H1 (cell line): Measurements from ENCODE around the gene GALNT9. TPM values are rescaled to one million over a fixed set of nuclear protein-coding genes. Genes with fewer than 3 reads are reported as not detected.

ENCODE experiments used
- CTCF ChIA-PET: fragments of 300-600 bp; sonication (Branson Sonifier 250); formaldehyde crosslinking; loops from one replicate; lab custom pipeline; 2021; ENCODE audit not compliant: partially characterized antibody; lab: Charles Lee
- POLR2A ChIA-PET: fragments of 300-600 bp; sonication (Branson Sonifier 250); formaldehyde crosslinking; loops from one replicate; lab custom pipeline; 2021; ENCODE audit warnings: inconsistent platforms; ENCODE audit not compliant: partially characterized antibody; lab: Charles Lee
- DNase-seq, 2 experiments: peaks; one replicate each; pipeline versions ENCODE4 v3.0.0 to v3.0.0-alpha.2; 2010 to 2022; ENCODE audit warnings: low spot score in 2 of 2, low read depth in 1 of 2, mixed read lengths in 1 of 2
- FAIRE-seq: peaks from 2 replicates; lab custom pipeline; 2011; peaks lifted over from hg19 to GRCh38; lab: Jason Lieb, UNC
- H2AFZ ChIP-seq: 2 replicates; pipeline ENCODE4 v1.8.1; 2012; ENCODE audit warnings: low read length, inconsistent platforms
- H2AK5ac ChIP-seq: 2 replicates; pipeline ENCODE4 v1.6.1; 2013; ENCODE audit warnings: low read depth, low read length
- H2BK120ac ChIP-seq: replicated peaks from 2 replicates; pipeline ENCODE3; 2013; ENCODE audit warnings: low read depth, low read length, inconsistent platforms
- H2BK12ac ChIP-seq: 2 replicates; pipeline ENCODE4 v1.6.1; 2013; ENCODE audit warnings: low read depth, low read length
- H2BK15ac ChIP-seq: 2 replicates; pipeline ENCODE4 v1.6.1; 2013; ENCODE audit warnings: low read length
- H2BK20ac ChIP-seq: 2 replicates; pipeline ENCODE4 v1.6.1; 2013; ENCODE audit warnings: low read length
- H2BK5ac ChIP-seq: 2 replicates; pipeline ENCODE4 v1.6.1; 2013; ENCODE audit warnings: low read depth, low read length
- H3K14ac ChIP-seq: 2 replicates; pipeline ENCODE4 v1.6.1; 2013; ENCODE audit warnings: inconsistent platforms; ENCODE audit not compliant: insufficient read length
- H3K18ac ChIP-seq: 2 replicates; pipeline ENCODE4 v1.6.1; 2013; ENCODE audit warnings: low read length; ENCODE audit errors: extremely low read depth
- H3K23ac ChIP-seq: 2 replicates; pipeline ENCODE4 v1.6.1; 2013; ENCODE audit warnings: inconsistent platforms; ENCODE audit not compliant: insufficient read length
- H3K23me2 ChIP-seq: 2 replicates; pipeline ENCODE4 v1.6.1; 2013; ENCODE audit warnings: low read depth, low read length
- H3K27ac ChIP-seq: 2 replicates; pipeline ENCODE4 v1.6.1; 2011; ENCODE audit warnings: low read depth, low read length, inconsistent platforms
- H3K27me3 ChIP-seq, 4 experiments: replicated peaks in 1 of 4; 1 replicate in 1 of 4; 2 replicates in 3 of 4; pipeline versions ENCODE4 v1.6.1 to v1.8.1; 2011 to 2013; ENCODE audit warnings: low read length in 3 of 4, mild to moderate bottlenecking in 3 of 4, inconsistent platforms in 2 of 4, mixed read lengths in 2 of 4, moderate library complexity in 1 of 4; ENCODE audit not compliant: control insufficient read depth in 3 of 4, insufficient read depth in 3 of 4; ENCODE audit errors: extremely low read depth in 1 of 4
- H3K36me3 ChIP-seq, 4 experiments: 2 replicates each; pipeline versions ENCODE4 v1.6.1 to v1.8.1; 2011 to 2013; ENCODE audit warnings: mild to moderate bottlenecking in 4 of 4, low read length in 3 of 4, moderate library complexity in 2 of 4, control low read depth in 1 of 4, inconsistent platforms in 1 of 4; ENCODE audit not compliant: insufficient read depth in 4 of 4, control insufficient read depth in 2 of 4
- H3K4ac ChIP-seq: replicated peaks from 2 replicates; pipeline ENCODE3; 2013; ENCODE audit warnings: low read length, low read depth, mixed read lengths, inconsistent platforms; ENCODE audit not compliant: insufficient read length
- H3K4me1 ChIP-seq, 4 experiments: replicated peaks in 1 of 4; 1 replicate in 1 of 4; 2 replicates in 3 of 4; pipeline versions ENCODE4 v1.6.1 to v1.8.1; 2011 to 2013; ENCODE audit warnings: low read length in 3 of 4, inconsistent platforms in 2 of 4, mixed read lengths in 1 of 4; ENCODE audit not compliant: insufficient read depth in 4 of 4, control insufficient read depth in 3 of 4
- H3K4me2 ChIP-seq, 2 experiments: 2 replicates each; pipeline versions ENCODE4 v1.6.1 to v1.8.1; 2011 to 2013; ENCODE audit warnings: low read depth in 2 of 2, low read length in 2 of 2, control low read depth in 1 of 2, inconsistent platforms in 1 of 2, mild to moderate bottlenecking in 1 of 2; ENCODE audit not compliant: insufficient read depth in 1 of 2
- H3K4me3 ChIP-seq, 4 experiments: fragments of 200-600, 300-600 bp in 1 of 4; sonication (generic), shearing (Covaris generic), sonication (Bioruptor Twin) in 1 of 4; 2 replicates each; pipeline versions ENCODE4 v1.5.1 to v1.8.1; 2011 to 2016; ENCODE audit warnings: low read length in 4 of 4, low read depth in 3 of 4, control low read depth in 2 of 4, inconsistent platforms in 2 of 4, mild to moderate bottlenecking in 2 of 4, mixed read lengths in 1 of 4, moderate library complexity in 1 of 4; ENCODE audit not compliant: insufficient read depth in 2 of 4; ENCODE audit errors: extremely low read depth in 1 of 4
- H3K56ac ChIP-seq: replicated peaks from 2 replicates; pipeline ENCODE3; 2013; ENCODE audit warnings: low read depth, mild to moderate bottlenecking, mixed read lengths, low read length, inconsistent platforms; ENCODE audit not compliant: insufficient read length
- H3K79me1 ChIP-seq: 2 replicates; pipeline ENCODE4 v1.6.1; 2013; ENCODE audit warnings: low read depth, low read length, control low read depth
- H3K79me2 ChIP-seq, 2 experiments: 2 replicates each; pipeline versions ENCODE4 v1.6.1 to v1.8.1; 2012 to 2013; ENCODE audit warnings: low read length in 2 of 2, mild to moderate bottlenecking in 2 of 2, inconsistent platforms in 1 of 2; ENCODE audit not compliant: insufficient read depth in 2 of 2, control insufficient read depth in 1 of 2
- H3K9ac ChIP-seq, 4 experiments: replicated peaks in 1 of 4; 1 replicate in 1 of 4; 2 replicates in 3 of 4; pipeline versions ENCODE4 v1.6.1 to v1.8.1; 2011 to 2013; ENCODE audit warnings: low read depth in 3 of 4, low read length in 3 of 4, control low read depth in 2 of 4, mild to moderate bottlenecking in 2 of 4, moderate library complexity in 2 of 4, inconsistent platforms in 1 of 4; ENCODE audit errors: extremely low read depth in 1 of 4
- H3K9me3 ChIP-seq, 2 experiments: 2 replicates each; pipeline versions ENCODE4 v1.6.1 to v1.8.1; 2012 to 2013; ENCODE audit warnings: mild to moderate bottlenecking in 2 of 2, moderate library complexity in 2 of 2, control low read depth in 1 of 2, inconsistent platforms in 1 of 2, low read depth in 1 of 2, low read length in 1 of 2, mixed read lengths in 1 of 2; ENCODE audit not compliant: insufficient read depth in 2 of 2
- H4K20me1 ChIP-seq, 2 experiments: replicated peaks in 1 of 2; 2 replicates each; pipeline versions ENCODE3 to v1.8.1; 2011 to 2013; ENCODE audit warnings: inconsistent platforms in 2 of 2, low read length in 2 of 2, mild to moderate bottlenecking in 1 of 2; ENCODE audit not compliant: insufficient read depth in 2 of 2, control insufficient read depth in 1 of 2
- H4K5ac ChIP-seq: 2 replicates; pipeline ENCODE4 v1.6.1; 2013; ENCODE audit warnings: low read length, low read depth, mixed read lengths, inconsistent platforms; ENCODE audit not compliant: insufficient read length
- H4K8ac ChIP-seq: 2 replicates; pipeline ENCODE4 v1.8.0; 2013; ENCODE audit warnings: mild to moderate bottlenecking, moderate library complexity, low read length, inconsistent platforms; ENCODE audit not compliant: insufficient read depth; ENCODE audit errors: extremely low read depth
- H4K91ac ChIP-seq: replicated peaks from 2 replicates; pipeline ENCODE3; 2013; ENCODE audit warnings: low read length, mixed read lengths, inconsistent platforms; ENCODE audit not compliant: insufficient read length
- CHD2 ChIP-seq: IDR thresholded peaks from 2 replicates; pipeline ENCODE4 v1.6.1; 2012; ENCODE audit warnings: low read length, improper control_type of control experiment
- FOSL1 ChIP-seq: IDR thresholded peaks from 2 replicates; pipeline ENCODE4 v1.6.1; 2011; ENCODE audit warnings: mild to moderate bottlenecking, low read depth, low read length, moderate library complexity; ENCODE audit not compliant: insufficient read depth
- HDAC6 ChIP-seq: IDR thresholded peaks from one replicate; pipeline ENCODE4 v1.7.1; 2012; ENCODE audit warnings: low read depth, mild to moderate bottlenecking, inconsistent platforms, low read length, moderate library complexity
- KDM5A ChIP-seq: fragments of 200-600 bp; IDR thresholded peaks from 2 replicates; pipeline ENCODE4 v1.7.1; 2012; ENCODE audit warnings: mild to moderate bottlenecking, low read length, inconsistent platforms, mixed read lengths
- MAFK ChIP-seq: IDR thresholded peaks from 2 replicates; pipeline ENCODE4 v1.6.1; 2012; ENCODE audit warnings: low read depth, mild to moderate bottlenecking, improper control_type of control experiment, low read length
- NRF1 ChIP-seq: IDR thresholded peaks from 2 replicates; pipeline ENCODE4 v1.6.1; 2011; ENCODE audit warnings: mild to moderate bottlenecking, low read depth, low read length, improper control_type of control experiment
- SP1 ChIP-seq: IDR thresholded peaks from 2 replicates; pipeline ENCODE4 v1.6.1; 2011; ENCODE audit warnings: low read depth, low read length
- TBP ChIP-seq: IDR thresholded peaks from 2 replicates; pipeline ENCODE4 v1.6.1; 2011; ENCODE audit warnings: low read depth, low read length, improper control_type of control experiment
- WGBS, 2 experiments: shearing (Covaris generic) in 1 of 2; methylation state at CpG; one replicate each; pipeline versions ENCODE4 v1.1.6 to v1.1.7; 2013 to 2015; ENCODE audit warnings: low lambda C conversion rate in 2 of 2, mixed read lengths in 2 of 2, inconsistent platforms in 1 of 2, low coverage in 1 of 2, missing lambda C conversion rate in 1 of 2; ENCODE audit not compliant: insufficient replicate concordance in 2 of 2, insufficient coverage in 1 of 2, insufficient read length in 1 of 2; ENCODE audit errors: extremely low coverage in 1 of 2, missing lambda C conversion rate in 1 of 2; 5-methylcytosine and 5-hydroxymethylcytosine counted together
- polyA plus RNA-seq, 7 experiments: library from polyadenylated mRNA; depleted of rRNA in 3 of 7; stranded (reverse) in 5 of 7; unstranded in 2 of 7; fragments of >200 nt in 5 of 7; fragments of 200-250 nt in 2 of 7; gene quantifications; 1 replicate in 5 of 7; 2 replicates in 1 of 7; 4 replicates in 1 of 7; pipeline versions ENCODE4 v1.2.1 to v1.2.3, GENCODE V29; 2011 to 2013; ENCODE audit warnings: missing spikeins in 2 of 7, mixed read lengths in 2 of 7
- total RNA-seq: library from RNA; stranded (reverse); fragmentation: NEBNext Ultra II Directional; extraction: Animal tissue kit (Norgen Biotek cat#: 25700); gene quantifications from 2 replicates; pipeline ENCODE4 v1.2.1, GENCODE V29; 2021
- TF ChIP-seq, protein P1 (sequence below), 3 experiments: IDR thresholded peaks; 1 replicate in 2 of 3; 2 replicates in 1 of 3; pipeline versions ENCODE4 v1.5.1 to v1.6.1; 2011; ENCODE audit warnings: low read length in 3 of 3, mild to moderate bottlenecking in 3 of 3, inconsistent platforms in 2 of 3, low read depth in 1 of 3, moderate library complexity in 1 of 3; ENCODE audit not compliant: insufficient read depth in 1 of 3; ENCODE audit errors: control extremely low read depth in 1 of 3
- TF ChIP-seq, protein P2 (sequence below): IDR thresholded peaks from 2 replicates; pipeline ENCODE4 v1.6.1; 2011; ENCODE audit warnings: low read length, improper control_type of control experiment
- TF ChIP-seq, protein P3 (sequence below): IDR thresholded peaks from 2 replicates; pipeline ENCODE4 v1.6.1; 2012; ENCODE audit warnings: inconsistent platforms

Gene GALNT9
- total and polyA plus RNA-seq, 2 of the 8 experiments (the other 6 are each of a cell fraction or from before 2014, with no cell fraction given), result 2.0 to 3.6 TPM

DNA sequence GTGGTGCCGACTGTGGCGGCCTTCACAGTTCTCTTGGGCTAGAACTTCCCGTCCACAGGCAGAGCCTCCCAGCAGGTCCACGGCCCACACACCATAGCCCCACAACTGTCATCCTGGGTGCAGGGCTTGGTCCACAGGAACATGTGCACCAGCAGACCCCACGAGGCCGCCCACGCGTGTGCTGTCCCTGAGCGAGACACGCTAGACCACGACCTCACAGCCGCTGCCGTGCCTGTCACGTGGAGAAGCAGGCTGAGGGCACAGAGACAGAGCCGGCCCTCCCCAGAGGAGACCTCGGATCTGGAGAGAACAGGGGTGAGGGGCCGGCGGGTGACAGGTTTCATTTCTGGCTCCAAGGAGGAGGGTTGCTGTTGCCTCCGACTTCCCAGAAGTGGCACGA, 8.9 kb upstream of the GALNT9 start:
- no peak overlapping the region for H2AK5ac ChIP-seq
- no peak overlapping the region for H4K8ac ChIP-seq
- no peak overlapping the region for H3K23ac ChIP-seq
- POLR2A ChIA-PET, result no interaction called here
- no peak overlapping the region for H2BK20ac ChIP-seq
- H4K20me1 ChIP-seq, result peaks cover 1 to 6% of the 10 kb centered on the region in 2 experiments
- no peaks in the 10 kb centered on the region for H3K79me2 ChIP-seq
- no peak overlapping the region for H3K27ac ChIP-seq
- no peak overlapping the region for H2BK15ac ChIP-seq
- DNase-seq (no peak), FAIRE-seq (no peak)
- H3K56ac ChIP-seq, result no peak overlapping the region
- CTCF ChIA-PET, result interaction anchor here (1.3 to 1.5 kb wide), 2 partner anchors 79 to 140 kb away, joined by 3 read pairs; no protein-coding TSS in a partner anchor
- H3K79me1 ChIP-seq, result no peaks in the 10 kb centered on the region
- WGBS, 2 experiments, result 94% methylated on average over 18 of the region's 20 CpGs; no CpG with 5 or more reads in 1 of the 2 experiments
- peaks cover 0 to 2% (median 2%) of the 10 kb centered on the region in 4 experiments; a peak in 3 of 7 replicates for H3K4me1 ChIP-seq
- H3K4ac ChIP-seq, result no peak overlapping the region
- no peak overlapping the region for H3K14ac ChIP-seq
- H4K91ac ChIP-seq, result no peak overlapping the region
- H2BK5ac ChIP-seq, result no peak overlapping the region
- H3K36me3 ChIP-seq, result no peaks in the 10 kb centered on the region
- H4K5ac ChIP-seq, result no peak overlapping the region
- TF ChIP-seq FOSL1, result no peak
- no peak for TF ChIP-seq TBP
- TF ChIP-seq, protein P1, sequence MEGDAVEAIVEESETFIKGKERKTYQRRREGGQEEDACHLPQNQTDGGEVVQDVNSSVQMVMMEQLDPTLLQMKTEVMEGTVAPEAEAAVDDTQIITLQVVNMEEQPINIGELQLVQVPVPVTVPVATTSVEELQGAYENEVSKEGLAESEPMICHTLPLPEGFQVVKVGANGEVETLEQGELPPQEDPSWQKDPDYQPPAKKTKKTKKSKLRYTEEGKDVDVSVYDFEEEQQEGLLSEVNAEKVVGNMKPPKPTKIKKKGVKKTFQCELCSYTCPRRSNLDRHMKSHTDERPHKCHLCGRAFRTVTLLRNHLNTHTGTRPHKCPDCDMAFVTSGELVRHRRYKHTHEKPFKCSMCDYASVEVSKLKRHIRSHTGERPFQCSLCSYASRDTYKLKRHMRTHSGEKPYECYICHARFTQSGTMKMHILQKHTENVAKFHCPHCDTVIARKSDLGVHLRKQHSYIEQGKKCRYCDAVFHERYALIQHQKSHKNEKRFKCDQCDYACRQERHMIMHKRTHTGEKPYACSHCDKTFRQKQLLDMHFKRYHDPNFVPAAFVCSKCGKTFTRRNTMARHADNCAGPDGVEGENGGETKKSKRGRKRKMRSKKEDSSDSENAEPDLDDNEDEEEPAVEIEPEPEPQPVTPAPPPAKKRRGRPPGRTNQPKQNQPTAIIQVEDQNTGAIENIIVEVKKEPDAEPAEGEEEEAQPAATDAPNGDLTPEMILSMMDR (IDR thresholded peaks at IDR 0.05; ENCODE audit: control extremely low read depth in 1 of 3, insufficient read depth in 1 of 3, low read depth in 1 of 3, low read length in 3 of 3), result no peak
- TF ChIP-seq HDAC6, result no peak
- TF ChIP-seq KDM5A, result no peak
- TF ChIP-seq, protein P2, sequence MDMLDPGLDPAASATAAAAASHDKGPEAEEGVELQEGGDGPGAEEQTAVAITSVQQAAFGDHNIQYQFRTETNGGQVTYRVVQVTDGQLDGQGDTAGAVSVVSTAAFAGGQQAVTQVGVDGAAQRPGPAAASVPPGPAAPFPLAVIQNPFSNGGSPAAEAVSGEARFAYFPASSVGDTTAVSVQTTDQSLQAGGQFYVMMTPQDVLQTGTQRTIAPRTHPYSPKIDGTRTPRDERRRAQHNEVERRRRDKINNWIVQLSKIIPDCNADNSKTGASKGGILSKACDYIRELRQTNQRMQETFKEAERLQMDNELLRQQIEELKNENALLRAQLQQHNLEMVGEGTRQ, result no peak
- TF ChIP-seq CHD2, result no peak
- no peak for TF ChIP-seq SP1
- TF ChIP-seq NRF1, result no peak
- TF ChIP-seq, protein P3, sequence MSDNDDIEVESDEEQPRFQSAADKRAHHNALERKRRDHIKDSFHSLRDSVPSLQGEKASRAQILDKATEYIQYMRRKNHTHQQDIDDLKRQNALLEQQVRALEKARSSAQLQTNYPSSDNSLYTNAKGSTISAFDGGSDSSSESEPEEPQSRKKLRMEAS, result no peak
- TF ChIP-seq MAFK, result no peak
- H3K18ac ChIP-seq, result no peak overlapping the region
- H3K4me3 ChIP-seq, result no peak overlapping the region
- no peak overlapping the region for H3K9ac ChIP-seq
- peaks cover 8% of the 10 kb centered on the region; the same call in 1 of the 2 replicates for H3K23me2 ChIP-seq
- H2AFZ ChIP-seq, result no peak overlapping the region
- peaks cover 1 to 43% (median 13%) of the 10 kb centered on the region in 4 experiments; a peak in 6 of 7 replicates for H3K27me3 ChIP-seq
- no peak overlapping the region for H3K4me2 ChIP-seq
- H3K9me3 ChIP-seq, result peaks cover 0 to 2% of the 10 kb centered on the region in 2 experiments; a peak in 2 of 4 replicates
- no peak overlapping the region for H2BK12ac ChIP-seq
- H2BK120ac ChIP-seq, result no peak overlapping the region
